ENCODE data around the gene DNAJA2. TPM values are rescaled to one million over a fixed set of nuclear protein-coding genes. Genes with fewer than 3 reads are reported as not detected.

Gene DNAJA2
- polyA plus RNA-seq, 1 donor from 2014 or later: 99.5 TPM

GRCh38 chr16:46975908-46976470, 2.5 kb upstream of the DNAJA2 start:
- H3F3A ChIP-seq (ENCODE audit: insufficient read depth, low read length, poor library complexity, severe bottlenecking): no peaks in the 10 kb centered on the region
- peaks cover 14% of the 10 kb centered on the region for H3K79me2 ChIP-seq (replicated peaks; ENCODE audit: insufficient read depth, low read length)
- no peaks in the 10 kb centered on the region for H3K9me3 ChIP-seq (ENCODE audit: low read length)
- TF ChIP-seq, protein P1, sequence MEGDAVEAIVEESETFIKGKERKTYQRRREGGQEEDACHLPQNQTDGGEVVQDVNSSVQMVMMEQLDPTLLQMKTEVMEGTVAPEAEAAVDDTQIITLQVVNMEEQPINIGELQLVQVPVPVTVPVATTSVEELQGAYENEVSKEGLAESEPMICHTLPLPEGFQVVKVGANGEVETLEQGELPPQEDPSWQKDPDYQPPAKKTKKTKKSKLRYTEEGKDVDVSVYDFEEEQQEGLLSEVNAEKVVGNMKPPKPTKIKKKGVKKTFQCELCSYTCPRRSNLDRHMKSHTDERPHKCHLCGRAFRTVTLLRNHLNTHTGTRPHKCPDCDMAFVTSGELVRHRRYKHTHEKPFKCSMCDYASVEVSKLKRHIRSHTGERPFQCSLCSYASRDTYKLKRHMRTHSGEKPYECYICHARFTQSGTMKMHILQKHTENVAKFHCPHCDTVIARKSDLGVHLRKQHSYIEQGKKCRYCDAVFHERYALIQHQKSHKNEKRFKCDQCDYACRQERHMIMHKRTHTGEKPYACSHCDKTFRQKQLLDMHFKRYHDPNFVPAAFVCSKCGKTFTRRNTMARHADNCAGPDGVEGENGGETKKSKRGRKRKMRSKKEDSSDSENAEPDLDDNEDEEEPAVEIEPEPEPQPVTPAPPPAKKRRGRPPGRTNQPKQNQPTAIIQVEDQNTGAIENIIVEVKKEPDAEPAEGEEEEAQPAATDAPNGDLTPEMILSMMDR (IDR thresholded peaks at IDR 0.05; ENCODE audit: poor library complexity, severe bottlenecking): no peak
- TF ChIP-seq SMC3 (conservative IDR thresholded peaks at IDR 0.05; ENCODE audit: poor library complexity) (no peak), POLR2AphosphoS5 (IDR thresholded peaks at IDR 0.05) (no peak), MXI1 (conservative IDR thresholded peaks at IDR 0.05; ENCODE audit: poor library complexity, severe bottlenecking) (no peak), REST (IDR thresholded peaks at IDR 0.05; ENCODE audit: borderline replicate concordance) (no peak), EP300 (conservative IDR thresholded peaks at IDR 0.05; ENCODE audit: poor library complexity, severe bottlenecking) (no peak), TAF1 (IDR thresholded peaks at IDR 0.05; ENCODE audit: low read depth) (no peak), RAD21 (conservative IDR thresholded peaks at IDR 0.05) (no peak), EZH2 (IDR thresholded peaks at IDR 0.05; ENCODE audit: borderline replicate concordance, insufficient read depth, low read length, poor library complexity, severe bottlenecking) (no peak)
- H3K9ac ChIP-seq (ENCODE audit: low read length): no peak overlapping the region
- no peaks in the 10 kb centered on the region for H3K27me3 ChIP-seq (ENCODE audit: insufficient read depth, low read depth, low read length)
- H3K4me2 ChIP-seq (ENCODE audit: low read length): no peak overlapping the region
- H4K20me1 ChIP-seq (ENCODE audit: insufficient read depth): no peaks in the 10 kb centered on the region
- H3K27ac ChIP-seq (ENCODE audit: low read length): no peak overlapping the region
- no peak overlapping the region for H3K4me3 ChIP-seq (ENCODE audit: low read length)
- H3K9me2 ChIP-seq (ENCODE audit: insufficient read depth, low read length): no peaks in the 10 kb centered on the region
- H2AFZ ChIP-seq (ENCODE audit: low read depth, low read length): no peak overlapping the region
- peaks cover 3% of the 10 kb centered on the region for H3K36me3 ChIP-seq (ENCODE audit: insufficient read depth, low read length)

DNA sequence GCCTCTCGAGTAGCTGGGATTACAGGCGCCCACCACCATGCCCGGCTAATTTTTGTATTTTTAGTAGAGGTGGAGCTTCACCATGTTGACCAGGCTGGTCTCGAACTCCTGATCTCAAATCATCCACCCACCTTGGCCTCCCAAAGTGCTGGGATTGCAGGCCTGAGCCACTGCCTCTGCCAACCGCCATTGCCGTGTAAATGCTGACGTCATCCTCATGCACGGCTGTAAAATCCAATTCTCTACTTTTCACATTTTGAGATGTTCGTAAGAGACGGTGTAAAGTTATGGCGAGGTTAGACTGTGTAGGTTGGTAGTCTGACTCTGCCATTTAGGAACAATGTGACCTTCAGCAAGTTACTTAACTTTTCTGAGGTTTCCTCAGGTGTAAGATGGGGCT, 1.7 kb upstream of the DNAJA2 start:
- no peaks in the 10 kb centered on the region for H4K20me1 ChIP-seq (ENCODE audit: insufficient read depth)
- H3K9ac ChIP-seq (ENCODE audit: low read length): no peak overlapping the region
- no peaks in the 10 kb centered on the region for H3K9me2 ChIP-seq (ENCODE audit: insufficient read depth, low read length)
- H3K79me2 ChIP-seq (replicated peaks; ENCODE audit: insufficient read depth, low read length): peaks cover 22% of the 10 kb centered on the region
- H2AFZ ChIP-seq (ENCODE audit: low read depth, low read length): no peak overlapping the region
- H3K36me3 ChIP-seq (ENCODE audit: insufficient read depth, low read length): peaks cover 4% of the 10 kb centered on the region
- TF ChIP-seq MXI1 (conservative IDR thresholded peaks at IDR 0.05; ENCODE audit: poor library complexity, severe bottlenecking) (no peak), EZH2 (IDR thresholded peaks at IDR 0.05; ENCODE audit: borderline replicate concordance, insufficient read depth, low read length, poor library complexity, severe bottlenecking) (no peak), TAF1 (IDR thresholded peaks at IDR 0.05; ENCODE audit: low read depth) (no peak), EP300 (conservative IDR thresholded peaks at IDR 0.05; ENCODE audit: poor library complexity, severe bottlenecking) (no peak), REST (IDR thresholded peaks at IDR 0.05; ENCODE audit: borderline replicate concordance) (no peak), RAD21 (conservative IDR thresholded peaks at IDR 0.05) (no peak), SMC3 (conservative IDR thresholded peaks at IDR 0.05; ENCODE audit: poor library complexity) (no peak), POLR2AphosphoS5 (IDR thresholded peaks at IDR 0.05) (no peak)
- TF ChIP-seq, protein P1 (IDR thresholded peaks at IDR 0.05; ENCODE audit: poor library complexity, severe bottlenecking): no peak
- H3K4me2 ChIP-seq (ENCODE audit: low read length): no peak overlapping the region
- no peak overlapping the region for H3K4me3 ChIP-seq (ENCODE audit: low read length)
- H3K27ac ChIP-seq (ENCODE audit: low read length): no peak overlapping the region
- no peaks in the 10 kb centered on the region for H3F3A ChIP-seq (ENCODE audit: insufficient read depth, low read length, poor library complexity, severe bottlenecking)
- H3K27me3 ChIP-seq (ENCODE audit: insufficient read depth, low read depth, low read length): no peaks in the 10 kb centered on the region
- no peaks in the 10 kb centered on the region for H3K9me3 ChIP-seq (ENCODE audit: low read length)
